HEK293 (cell line): ENCODE data around the gene MAGOH.

Experiments used
- HOXC10 ChIP-seq: sonication (generic); formaldehyde crosslinking; IDR thresholded peaks from 2 replicates; pipeline ENCODE4 v1.8.1; 2023; ENCODE audit warnings: mild to moderate bottlenecking, missing genetic modification reagents
- ZFP37 ChIP-seq: fragments of 450-650 bp; formaldehyde crosslinking; IDR thresholded peaks from 2 replicates; pipeline ENCODE4 v1.5.1; 2016; ENCODE audit warnings: missing biosample characterization, missing genetic modification characterization
- ZNF37A ChIP-seq: fragments of 450-650 bp; IDR thresholded peaks from 2 replicates; pipeline ENCODE4 v1.5.1; 2018; ENCODE audit warnings: missing biosample characterization, missing genetic modification characterization
- ZNF555 ChIP-seq: fragments of 450-650 bp; formaldehyde crosslinking; conservative IDR thresholded peaks from 2 replicates; pipeline ENCODE4 v1.5.1; 2017; ENCODE audit warnings: missing biosample characterization, mild to moderate bottlenecking, missing genetic modification characterization, inconsistent platforms
- TF ChIP-seq, protein P1 (sequence below): sonication (generic); formaldehyde crosslinking; IDR thresholded peaks from 2 replicates; pipeline ENCODE4 v1.8.1; 2022; ENCODE audit warnings: mild to moderate bottlenecking, moderate library complexity, missing genetic modification reagents
- TF ChIP-seq, protein P2 (sequence below): fragments of 450-650 bp; formaldehyde crosslinking; IDR thresholded peaks from 2 replicates; pipeline ENCODE4 v1.5.1; 2016; ENCODE audit warnings: missing biosample characterization, missing genetic modification characterization

DNA sequence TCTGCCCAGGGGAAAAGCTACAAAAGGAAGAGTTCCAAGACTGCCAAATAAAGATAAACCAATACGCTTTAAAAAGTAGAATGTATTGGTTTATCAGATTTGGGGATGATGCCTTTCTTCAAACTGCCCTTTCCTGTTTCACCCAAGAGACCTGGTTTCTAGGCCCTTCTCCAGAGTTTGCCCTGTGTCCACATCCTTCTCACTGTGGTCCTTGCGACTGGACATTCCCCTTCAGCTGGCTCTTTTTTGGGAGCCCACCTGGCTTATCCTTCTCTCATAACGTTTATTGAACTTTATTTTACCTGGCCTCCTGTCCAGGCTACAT lies 17.4 kb downstream of the MAGOH start:
- TF ChIP-seq ZNF37A (tag by site-specific recombination) (no peak), HOXC10 (CRISPR knock-in tag) (no peak), ZFP37 (no peak), ZNF555 (no peak)
- TF ChIP-seq, protein P1, sequence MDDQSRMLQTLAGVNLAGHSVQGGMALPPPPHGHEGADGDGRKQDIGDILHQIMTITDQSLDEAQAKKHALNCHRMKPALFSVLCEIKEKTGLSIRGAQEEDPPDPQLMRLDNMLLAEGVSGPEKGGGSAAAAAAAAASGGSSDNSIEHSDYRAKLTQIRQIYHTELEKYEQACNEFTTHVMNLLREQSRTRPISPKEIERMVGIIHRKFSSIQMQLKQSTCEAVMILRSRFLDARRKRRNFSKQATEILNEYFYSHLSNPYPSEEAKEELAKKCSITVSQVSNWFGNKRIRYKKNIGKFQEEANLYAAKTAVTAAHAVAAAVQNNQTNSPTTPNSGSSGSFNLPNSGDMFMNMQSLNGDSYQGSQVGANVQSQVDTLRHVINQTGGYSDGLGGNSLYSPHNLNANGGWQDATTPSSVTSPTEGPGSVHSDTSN (CRISPR knock-in tag), result no peak
- TF ChIP-seq, protein P2, sequence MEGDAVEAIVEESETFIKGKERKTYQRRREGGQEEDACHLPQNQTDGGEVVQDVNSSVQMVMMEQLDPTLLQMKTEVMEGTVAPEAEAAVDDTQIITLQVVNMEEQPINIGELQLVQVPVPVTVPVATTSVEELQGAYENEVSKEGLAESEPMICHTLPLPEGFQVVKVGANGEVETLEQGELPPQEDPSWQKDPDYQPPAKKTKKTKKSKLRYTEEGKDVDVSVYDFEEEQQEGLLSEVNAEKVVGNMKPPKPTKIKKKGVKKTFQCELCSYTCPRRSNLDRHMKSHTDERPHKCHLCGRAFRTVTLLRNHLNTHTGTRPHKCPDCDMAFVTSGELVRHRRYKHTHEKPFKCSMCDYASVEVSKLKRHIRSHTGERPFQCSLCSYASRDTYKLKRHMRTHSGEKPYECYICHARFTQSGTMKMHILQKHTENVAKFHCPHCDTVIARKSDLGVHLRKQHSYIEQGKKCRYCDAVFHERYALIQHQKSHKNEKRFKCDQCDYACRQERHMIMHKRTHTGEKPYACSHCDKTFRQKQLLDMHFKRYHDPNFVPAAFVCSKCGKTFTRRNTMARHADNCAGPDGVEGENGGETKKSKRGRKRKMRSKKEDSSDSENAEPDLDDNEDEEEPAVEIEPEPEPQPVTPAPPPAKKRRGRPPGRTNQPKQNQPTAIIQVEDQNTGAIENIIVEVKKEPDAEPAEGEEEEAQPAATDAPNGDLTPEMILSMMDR, result no peak
